Bronchus fibroblast of lung (primary cell): ENCODE measurements around the gene BBS2. TPM values are rescaled to one million over a fixed set of nuclear protein-coding genes. Genes with fewer than 3 reads are reported as not detected.

Experiments used
- total RNA-seq: library from RNA; depleted of rRNA; stranded (reverse); fragments of >200 nt; gene quantifications from 2 replicates; pipeline ENCODE4 v1.2.3, GENCODE V29; 2015

BBS2 gene, protein sequence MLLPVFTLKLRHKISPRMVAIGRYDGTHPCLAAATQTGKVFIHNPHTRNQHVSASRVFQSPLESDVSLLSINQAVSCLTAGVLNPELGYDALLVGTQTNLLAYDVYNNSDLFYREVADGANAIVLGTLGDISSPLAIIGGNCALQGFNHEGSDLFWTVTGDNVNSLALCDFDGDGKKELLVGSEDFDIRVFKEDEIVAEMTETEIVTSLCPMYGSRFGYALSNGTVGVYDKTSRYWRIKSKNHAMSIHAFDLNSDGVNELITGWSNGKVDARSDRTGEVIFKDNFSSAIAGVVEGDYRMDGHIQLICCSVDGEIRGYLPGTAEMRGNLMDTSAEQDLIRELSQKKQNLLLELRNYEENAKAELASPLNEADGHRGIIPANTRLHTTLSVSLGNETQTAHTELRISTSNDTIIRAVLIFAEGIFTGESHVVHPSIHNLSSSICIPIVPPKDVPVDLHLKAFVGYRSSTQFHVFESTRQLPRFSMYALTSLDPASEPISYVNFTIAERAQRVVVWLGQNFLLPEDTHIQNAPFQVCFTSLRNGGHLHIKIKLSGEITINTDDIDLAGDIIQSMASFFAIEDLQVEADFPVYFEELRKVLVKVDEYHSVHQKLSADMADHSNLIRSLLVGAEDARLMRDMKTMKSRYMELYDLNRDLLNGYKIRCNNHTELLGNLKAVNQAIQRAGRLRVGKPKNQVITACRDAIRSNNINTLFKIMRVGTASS
- total RNA-seq = 29.9 and 31.2 TPM in 2 replicates

GRCh38 chr16:56519459-56520250 is at the start of gene BBS2:
TSS of gene BBS2 (minus strand) at chr16:56520024. CDS start at chr16:56519862, 162 bp downstream.

DNA sequence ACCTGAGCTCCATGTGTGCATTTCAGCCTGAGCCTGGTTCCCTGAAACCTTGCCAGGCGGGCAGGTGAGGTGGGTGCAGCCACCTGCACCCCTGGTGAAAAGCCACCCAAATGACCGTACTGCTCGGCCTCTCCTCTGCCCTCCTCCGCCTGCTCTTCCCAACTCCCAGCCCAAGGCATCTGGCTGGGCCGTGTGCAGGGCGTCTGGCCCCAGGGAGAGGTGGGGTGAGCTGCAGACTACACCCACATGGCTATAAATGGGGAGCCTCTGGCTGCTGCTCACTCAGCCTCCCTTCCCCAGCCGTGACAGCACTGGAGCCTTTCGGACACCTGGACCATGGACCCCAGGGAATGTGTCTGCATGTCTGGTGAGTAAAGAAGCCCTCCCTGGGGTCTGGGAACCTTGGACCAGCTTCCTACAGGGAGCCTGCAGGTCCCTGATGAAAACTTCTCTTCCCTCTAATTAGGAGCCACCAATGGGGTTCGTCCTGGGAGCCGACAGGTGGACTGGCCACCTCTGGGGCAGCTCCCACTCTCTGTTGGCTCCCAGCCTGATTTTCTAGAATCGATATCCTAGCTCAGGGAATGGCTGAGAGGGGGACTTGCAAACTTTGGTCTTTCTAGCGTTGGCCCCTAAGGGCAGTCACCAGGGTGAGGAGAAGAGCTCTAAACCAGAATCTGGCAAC is 45.1 kb upstream of the BBS2 start, which contains the start of gene MT4:
Gene MT4, plus strand, starts transcription at position 281 of the 685 bp plus-strand sequence. Its CDS starts 56 bp downstream, at position 337.

GRCh38 chr16:56450986-56451752 is 68.7 kb downstream of the BBS2 start, which contains the start of the genes NUDT21 and OGFOD1:
TSS of gene NUDT21 (minus strand) at chr16:56451332. CDS start at chr16:56451202, 130 bp downstream.
TSS of gene OGFOD1 (plus strand) at chr16:56451554. CDS start at chr16:56451613, 59 bp downstream.

Other genes with a start within 250 kb of the BBS2 start
- gene AMFR, start 94.5 kb downstream of the BBS2 start, total RNA-seq = 98.6 and 104 TPM in 2 replicates
- gene NUDT21, start 68.7 kb downstream of the BBS2 start, total RNA-seq = 52.3 and 58.8 TPM in 2 replicates
- gene OGFOD1, start 68.5 kb downstream of the BBS2 start, total RNA-seq = 31.8 and 37.2 TPM in 2 replicates
- gene MT4, start 45.0 kb upstream of the BBS2 start, total RNA-seq = not detected in 2 replicates
- not detected in 2 replicates for gene MT3, start 69.5 kb upstream of the BBS2 start, total RNA-seq
- 613 and 722 TPM in 2 replicates for gene MT2A, start 88.6 kb upstream of the BBS2 start, total RNA-seq
- gene MT1E, start 105.8 kb upstream of the BBS2 start, total RNA-seq = 213 TPM in 2 replicates
- gene MT1M, start 112.6 kb upstream of the BBS2 start, total RNA-seq = 2.8 and 3.0 TPM in 2 replicates
- 23.9 and 27.7 TPM in 2 replicates for gene MT1A, start 118.6 kb upstream of the BBS2 start, total RNA-seq
- gene MT1B, start 131.9 kb upstream of the BBS2 start, total RNA-seq = not detected in 2 replicates
- gene MT1F, start 137.9 kb upstream of the BBS2 start, total RNA-seq = 0.15 TPM in 1 of 2 replicates, not detected in the other
- gene MT1G, start 148.0 kb upstream of the BBS2 start, total RNA-seq = 1.6 TPM in 1 of 2 replicates, not detected in the other
- not detected in 2 replicates for gene MT1H, start 149.8 kb upstream of the BBS2 start, total RNA-seq
- 30.9 and 62.4 TPM in 2 replicates for gene MT1X, start 162.4 kb upstream of the BBS2 start, total RNA-seq
- 73.3 and 81.0 TPM in 2 replicates for gene NUP93, start 210.1 kb upstream of the BBS2 start, total RNA-seq